ENCODE measurements around the gene ARFRP1. TPM values are rescaled to one million over a fixed set of nuclear protein-coding genes. Genes with fewer than 3 reads are reported as not detected.

ARFRP1 gene
- total and polyA plus RNA-seq, 2 of the 13 experiments (the other 11 are each of a cell fraction or from before 2014, with no cell fraction given), result 32.0 to 51.1 TPM

- no peak for TF ChIP-seq KDM5A (IDR thresholded peaks at IDR 0.05; ENCODE audit: borderline replicate concordance, low read length)
- TF ChIP-seq MED8 (CRISPR knock-in tag; IDR thresholded peaks at IDR 0.05; ENCODE audit: insufficient replicate concordance), result peak; percentile 73
- TF ChIP-seq HMGXB3 (CRISPR knock-in tag; IDR thresholded peaks at IDR 0.05; ENCODE audit: borderline replicate concordance), result no peak
- TF ChIP-seq BATF2 (CRISPR knock-in tag; IDR thresholded peaks at IDR 0.05), result no peak
- no peak for TF ChIP-seq PBX2 (CRISPR knock-in tag; IDR thresholded peaks at IDR 0.05)
- TF ChIP-seq ZFP82 (CRISPR knock-in tag; IDR thresholded peaks at IDR 0.05; ENCODE audit: borderline replicate concordance), result no peak; the same call in 1 of the 2 replicates
- no peak for TF ChIP-seq TRIM24 (CRISPR knock-in tag; IDR thresholded peaks at IDR 0.05)
- TF ChIP-seq BORCS8-MEF2B (CRISPR knock-in tag; IDR thresholded peaks at IDR 0.05), result peak; percentile 73; the same call in 1 of the 2 replicates
- no peak for TF ChIP-seq ZHX1 (CRISPR knock-in tag; IDR thresholded peaks at IDR 0.05; ENCODE audit: low read depth)
- 0 out of 2 replicates have a peak, but pooled peaks have one; percentile 27 for TF ChIP-seq MYPOP (CRISPR knock-in tag; IDR thresholded peaks at IDR 0.05)
- TF ChIP-seq ZNF337 (CRISPR knock-in tag; IDR thresholded peaks at IDR 0.05; ENCODE audit: borderline replicate concordance, low read depth), result no peak
- no peak for TF ChIP-seq TMF1 (CRISPR knock-in tag; IDR thresholded peaks at IDR 0.05; ENCODE audit: low read depth)
- no peak for TF ChIP-seq ZNF589 (CRISPR knock-in tag; conservative IDR thresholded peaks at IDR 0.05)
- peak; percentile 30 for TF ChIP-seq RBM39 (IDR thresholded peaks at IDR 0.05; ENCODE audit: low read depth, low read length, poor library complexity, severe bottlenecking)
- no peak for TF ChIP-seq ZNF597 (CRISPR knock-in tag; IDR thresholded peaks at IDR 0.05)
- no peak for TF ChIP-seq PRPF4 (IDR thresholded peaks at IDR 0.05; ENCODE audit: low read depth, low read length, poor library complexity, severe bottlenecking)
These were observed 55.4 kb downstream of the ARFRP1 start (continued) for GRCh38 chr20:63652192-63652980.
